ENCODE data around the gene SH3D19. TPM values are rescaled to one million over a fixed set of nuclear protein-coding genes. Genes with fewer than 3 reads are reported as not detected.

SH3D19 gene
- total RNA-seq, 4 donors from 2014 or later = 159 to 295 (median 224) TPM

- H3K9me3 ChIP-seq = no peaks in the 10 kb centered on the region
- no peak for DNase-seq
- TF ChIP-seq POLR2A (IDR thresholded peaks at IDR 0.05) (no peak), CTCF (IDR thresholded peaks at IDR 0.05) (no peak)
- H3K4me1 ChIP-seq = peaks cover 0 to 18% (median 0%) of the 10 kb centered on the region in 4 donors
- H3K27ac ChIP-seq = no peak overlapping the region
- no peak overlapping the region for H3K4me3 ChIP-seq
- no peaks in the 10 kb centered on the region for H3K27me3 ChIP-seq
- H3K36me3 ChIP-seq = no peaks in the 10 kb centered on the region
Measured at GRCh38 chr4:151304226-151304625, 21.2 kb downstream of the SH3D19 start.

GRCh38 chr4:151302432-151302831 lies 23.0 kb downstream of the SH3D19 start:
- TF ChIP-seq POLR2A (IDR thresholded peaks at IDR 0.05) (no peak), CTCF (IDR thresholded peaks at IDR 0.05) (no peak)
- Histone ChIP-seq H3K36me3 (no peaks in the 10 kb centered on the region), H3K4me3 (no peak overlapping the region), H3K27ac (no peak overlapping the region), H3K4me1 (peaks cover 0 to 19% (median 0%) of the 10 kb centered on the region in 4 donors), H3K9me3 (no peaks in the 10 kb centered on the region), H3K27me3 (no peaks in the 10 kb centered on the region)
- no peak for DNase-seq

GRCh38 chr4:151297170-151297569 lies 28.2 kb downstream of the SH3D19 start:
- DNase-seq = no peak
- Histone ChIP-seq H3K36me3 (no peaks in the 10 kb centered on the region), H3K4me3 (no peak overlapping the region), H3K27ac (no peak overlapping the region), H3K9me3 (no peaks in the 10 kb centered on the region), H3K4me1 (peaks cover 0 to 32% (median 0%) of the 10 kb centered on the region in 4 donors), H3K27me3 (no peaks in the 10 kb centered on the region)
- TF ChIP-seq POLR2A (IDR thresholded peaks at IDR 0.05) = no peak
- no peak for TF ChIP-seq CTCF (IDR thresholded peaks at IDR 0.05)

GRCh38 chr4:151296227-151296626 lies 29.2 kb downstream of the SH3D19 start:
- Histone ChIP-seq H3K36me3 (no peaks in the 10 kb centered on the region), H3K27ac (no peak overlapping the region), H3K9me3 (no peaks in the 10 kb centered on the region), H3K27me3 (no peaks in the 10 kb centered on the region), H3K4me3 (no peak overlapping the region), H3K4me1 (peaks cover 0 to 32% (median 0%) of the 10 kb centered on the region in 4 donors)
- TF ChIP-seq POLR2A (IDR thresholded peaks at IDR 0.05) (no peak), CTCF (IDR thresholded peaks at IDR 0.05) (no peak)
- no peak for DNase-seq

- no peaks in the 10 kb centered on the region for H3K27me3 ChIP-seq
- H3K27ac ChIP-seq = peak overlapping the region in 2 of 4 donors; percentile 37 to 56
- no peaks in the 10 kb centered on the region for H3K9me3 ChIP-seq
- H3K4me3 ChIP-seq = no peak overlapping the region
- no peaks in the 10 kb centered on the region for H3K36me3 ChIP-seq
- peak in 2 of 3 donors; percentile 56 to 61 for DNase-seq
- peaks cover 0 to 32% (median 0%) of the 10 kb centered on the region in 4 donors for H3K4me1 ChIP-seq
- no peak for TF ChIP-seq POLR2A (IDR thresholded peaks at IDR 0.05)
- no peak for TF ChIP-seq CTCF (IDR thresholded peaks at IDR 0.05)
Measured at GRCh38 chr4:151294833-151295496, 30.4 kb downstream of the SH3D19 start.

Data from Peyer's patch (tissue), 4 donors.